Stomach (tissue), 9 donors: ENCODE data around the gene SERPINA10. TPM values are rescaled to one million over a fixed set of nuclear protein-coding genes. Genes with fewer than 3 reads are reported as not detected.

ENCODE experiments used
- DNase-seq, 2 donors: peaks; one replicate each; pipeline versions ENCODE4 v3.0.0 to v3.0.0-alpha.2; 2013 to 2019
- H3K27ac ChIP-seq, 5 donors: fragments of 200-600 bp in 4 of 5; sonication (generic) in 4 of 5; one replicate each; pipeline ENCODE4 v1.5.1; 2013 to 2019; ENCODE audit warnings: mild to moderate bottlenecking in 1 of 5, moderate library complexity in 1 of 5
- H3K27me3 ChIP-seq, 3 donors: fragments of 200-600 bp; sonication (generic); one replicate each; pipeline ENCODE4 v1.5.1; 2017 to 2019; ENCODE audit warnings: mixed run types in 1 of 3
- H3K36me3 ChIP-seq, 4 donors: fragments of 200-600 bp; sonication (generic); 1 replicate in 3 of 4; 2 replicates in 1 of 4; pipeline ENCODE4 v1.5.1; 2016 to 2019
- H3K4me1 ChIP-seq, 4 donors: fragments of 200-600 bp; sonication (generic); one replicate each; pipeline ENCODE4 v1.5.1; 2016 to 2019
- H3K4me3 ChIP-seq, 4 donors: fragments of 200-600 bp; sonication (generic) in 3 of 4; one replicate each; pipeline ENCODE4 v1.5.1; 2016 to 2019; ENCODE audit warnings: mild to moderate bottlenecking in 1 of 4
- H3K9me3 ChIP-seq, 4 donors: fragments of 200-600 bp; sonication (generic); one replicate each; pipeline ENCODE4 v1.5.1; 2016 to 2019
- EP300 ChIP-seq: sonication (generic); formaldehyde crosslinking; IDR thresholded peaks from one replicate; pipeline ENCODE4 v1.6.1; 2017; ENCODE audit warnings: antibody characterized with exemption
- POLR2A ChIP-seq, 4 donors: fragments of 450-650 bp; IDR thresholded peaks; one replicate each; pipeline ENCODE4 v1.6.1; 2016; ENCODE audit warnings: antibody characterized with exemption in 4 of 4, control low read depth in 2 of 4, mild to moderate bottlenecking in 1 of 4, moderate library complexity in 1 of 4
- POLR2AphosphoS5 ChIP-seq, 3 donors: sonication (generic); formaldehyde crosslinking; IDR thresholded peaks; one replicate each; pipeline ENCODE4 v1.6.1; 2016; ENCODE audit warnings: antibody characterized with exemption in 3 of 3
- WGBS, 5 donors: extraction: QIAGEN DNeasy Blood & Tissue Kit in 3 of 5; methylation state at CpG; one replicate each; pipeline versions ENCODE4 v1.1.5 to v1.1.7; 2013 to 2018; 5-methylcytosine and 5-hydroxymethylcytosine counted together
- intact Hi-C: fragments of 100-400 bp; cut with DNase I; formaldehyde crosslinking; loops from one replicate; pipeline ENCODE4 v1.15.1; 2023; ENCODE audit warnings: low total_unique reads
- polyA plus RNA-seq, 3 donors: library from polyadenylated mRNA; stranded (reverse); fragments of 200-250 nt; gene quantifications; one replicate each; pipeline ENCODE4 v1.2.3, GENCODE V29; 2013
- total RNA-seq, 5 donors: library from RNA; depleted of rRNA; stranded (reverse); fragments of >200 nt; gene quantifications; one replicate each; pipeline versions ENCODE4 v1.1.0 to v1.2.3, GENCODE V29; 2014 to 2016
- TF ChIP-seq, protein P1 (sequence below), 7 experiments: fragments of 450-650 bp in 4 of 7; fragments of 200-600 bp in 3 of 7; sonication (generic) in 3 of 7; IDR thresholded peaks; one replicate each; pipeline ENCODE4 v1.5.1; 2016 to 2019; ENCODE audit warnings: antibody characterized with exemption in 7 of 7, control low read depth in 2 of 7, mild to moderate bottlenecking in 1 of 7
- donor health status: healthy with polysubstance abuse.
- donor health status: Bipolar disorder and iron deficiency.
- donor health status: healthy.

Gene SERPINA10
- total and polyA plus RNA-seq, 8 donors: 0.10 to 0.37 TPM; not detected in 6

DNA sequence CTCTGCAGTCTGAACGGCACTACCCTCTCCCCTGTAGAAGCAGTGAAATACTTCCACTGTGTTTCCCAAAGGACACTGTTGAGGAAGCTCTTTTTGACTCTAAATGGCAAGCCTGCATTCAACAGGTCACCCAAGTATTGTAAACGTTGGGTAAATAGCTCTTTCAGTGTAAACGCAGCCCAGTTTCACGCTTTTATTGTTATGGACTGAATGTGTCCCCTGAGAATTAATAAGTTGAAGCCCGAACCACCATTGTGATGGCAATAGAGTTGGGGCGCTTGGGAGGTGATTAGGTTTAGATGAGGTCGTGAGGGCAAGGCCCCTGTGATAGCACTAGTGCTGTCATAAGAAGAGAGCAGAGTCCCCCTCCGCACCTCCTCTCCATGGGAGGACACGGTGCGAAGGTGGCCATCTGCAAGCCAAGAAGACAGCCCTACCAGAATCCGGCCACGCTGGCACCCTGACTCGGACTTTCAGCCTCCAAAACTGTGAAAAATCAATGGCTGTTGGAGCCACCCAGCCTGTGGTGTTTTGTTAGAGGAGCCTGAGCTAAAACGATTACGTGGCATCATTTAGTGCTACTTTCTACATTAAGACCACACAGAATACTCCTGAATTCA, 1.1 kb downstream of the SERPINA10 start:
- Histone ChIP-seq H3K4me1 (no peaks in the 10 kb centered on the region), H3K36me3 (no peaks in the 10 kb centered on the region), H3K9me3 (no peaks in the 10 kb centered on the region), H3K27ac (no peak overlapping the region), H3K4me3 (no peak overlapping the region), H3K27me3 (peaks cover 0 to 6% (median 0%) of the 10 kb centered on the region in 3 donors)
- intact Hi-C loops: no loop called here
- WGBS, 5 donors: 76 to 83% (median 81%) methylated on average over 15 of the region's 15 CpGs
- DNase-seq: no peak
- TF ChIP-seq EP300: no peak
- TF ChIP-seq, protein P1, sequence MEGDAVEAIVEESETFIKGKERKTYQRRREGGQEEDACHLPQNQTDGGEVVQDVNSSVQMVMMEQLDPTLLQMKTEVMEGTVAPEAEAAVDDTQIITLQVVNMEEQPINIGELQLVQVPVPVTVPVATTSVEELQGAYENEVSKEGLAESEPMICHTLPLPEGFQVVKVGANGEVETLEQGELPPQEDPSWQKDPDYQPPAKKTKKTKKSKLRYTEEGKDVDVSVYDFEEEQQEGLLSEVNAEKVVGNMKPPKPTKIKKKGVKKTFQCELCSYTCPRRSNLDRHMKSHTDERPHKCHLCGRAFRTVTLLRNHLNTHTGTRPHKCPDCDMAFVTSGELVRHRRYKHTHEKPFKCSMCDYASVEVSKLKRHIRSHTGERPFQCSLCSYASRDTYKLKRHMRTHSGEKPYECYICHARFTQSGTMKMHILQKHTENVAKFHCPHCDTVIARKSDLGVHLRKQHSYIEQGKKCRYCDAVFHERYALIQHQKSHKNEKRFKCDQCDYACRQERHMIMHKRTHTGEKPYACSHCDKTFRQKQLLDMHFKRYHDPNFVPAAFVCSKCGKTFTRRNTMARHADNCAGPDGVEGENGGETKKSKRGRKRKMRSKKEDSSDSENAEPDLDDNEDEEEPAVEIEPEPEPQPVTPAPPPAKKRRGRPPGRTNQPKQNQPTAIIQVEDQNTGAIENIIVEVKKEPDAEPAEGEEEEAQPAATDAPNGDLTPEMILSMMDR (IDR thresholded peaks at IDR 0.05): no peak
- TF ChIP-seq POLR2AphosphoS5 (IDR thresholded peaks at IDR 0.05): no peak
- no peak for TF ChIP-seq POLR2A (IDR thresholded peaks at IDR 0.05)

DNA sequence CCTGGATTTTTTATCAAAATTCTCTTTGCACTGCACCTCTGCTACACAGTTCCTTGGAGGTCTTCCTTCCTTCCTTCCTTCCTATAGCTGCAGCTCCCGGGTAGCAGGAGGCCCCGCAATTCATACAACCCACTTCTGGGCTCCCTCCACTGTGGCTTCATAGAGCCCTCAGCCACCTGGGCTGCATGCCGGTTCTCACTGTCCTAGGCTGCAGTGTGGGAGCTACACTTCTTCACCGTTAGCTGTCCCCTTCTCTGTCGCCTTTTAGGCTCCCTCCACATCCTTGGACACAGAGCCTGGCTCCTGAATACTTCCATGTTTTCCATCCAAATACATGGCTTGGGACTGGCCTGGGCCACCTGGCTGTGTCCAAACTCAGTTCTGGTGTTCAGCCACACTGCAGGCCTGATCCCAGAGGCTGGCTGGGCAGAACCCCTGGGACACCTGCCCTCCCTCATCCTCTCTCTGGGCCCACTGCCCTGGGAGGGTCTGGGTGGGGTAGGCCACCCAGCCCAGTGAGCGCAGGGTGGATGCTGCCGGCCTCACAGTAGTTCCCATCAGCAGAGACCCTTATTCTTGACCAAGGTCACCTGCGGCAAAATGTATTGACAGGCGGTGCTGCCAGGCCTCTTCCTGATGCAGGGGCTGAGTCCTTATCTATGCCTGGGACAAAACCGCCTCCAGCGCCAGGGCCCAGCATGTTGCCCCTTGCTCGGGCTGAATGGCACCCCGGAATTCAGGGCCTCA, 1.7 kb downstream of the SERPINA10 start:
- no peak overlapping the region for H3K4me3 ChIP-seq
- 83 to 89% (median 87%) methylated on average over 7 to 13 of the region's 13 CpGs for WGBS, 5 donors
- DNase-seq: no peak
- no peaks in the 10 kb centered on the region for H3K9me3 ChIP-seq
- H3K27me3 ChIP-seq: peaks cover 0 to 6% (median 0%) of the 10 kb centered on the region in 3 donors
- no peak overlapping the region for H3K27ac ChIP-seq
- intact Hi-C loops: no loop called here
- no peaks in the 10 kb centered on the region for H3K36me3 ChIP-seq
- TF ChIP-seq EP300 (no peak), POLR2A (IDR thresholded peaks at IDR 0.05) (no peak), POLR2AphosphoS5 (IDR thresholded peaks at IDR 0.05) (no peak)
- TF ChIP-seq, protein P1 (IDR thresholded peaks at IDR 0.05): no peak
- H3K4me1 ChIP-seq: no peaks in the 10 kb centered on the region

DNA sequence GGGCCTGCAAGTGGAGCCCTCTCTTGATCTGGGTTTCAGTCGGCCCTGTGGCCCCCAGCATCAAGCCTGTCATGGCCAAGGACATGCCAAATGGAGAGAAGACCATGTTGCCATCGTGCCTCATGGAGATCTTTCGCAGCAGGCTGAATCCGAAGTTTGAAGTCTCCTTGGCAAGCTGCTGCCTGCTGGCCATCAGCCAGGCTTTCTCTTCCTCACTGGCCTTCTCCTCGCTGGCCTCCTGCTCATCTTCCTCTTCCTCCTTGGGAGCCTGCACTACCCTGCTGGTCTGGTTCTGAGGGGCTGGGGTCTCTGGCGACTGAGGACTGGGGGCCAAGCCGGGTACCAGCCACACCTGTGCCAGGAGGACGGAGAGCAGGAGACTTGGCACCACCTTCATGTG, 2.9 kb downstream of the SERPINA10 start:
- WGBS, 5 donors: 72 to 90% (median 80%) methylated on average over 7 to 8 of the region's 8 CpGs
- H3K4me3 ChIP-seq: no peak overlapping the region
- DNase-seq: no peak

More for the DNA sequence above, 2.9 kb downstream of the SERPINA10 start:
- Histone ChIP-seq H3K9me3 (no peaks in the 10 kb centered on the region), H3K27ac (no peak overlapping the region), H3K36me3 (no peaks in the 10 kb centered on the region), H3K4me1 (no peaks in the 10 kb centered on the region), H3K27me3 (peaks cover 0 to 2% (median 0%) of the 10 kb centered on the region in 3 donors)
- intact Hi-C loops: no loop called here
- TF ChIP-seq, protein P1 (IDR thresholded peaks at IDR 0.05): no peak
- no peak for TF ChIP-seq POLR2A (IDR thresholded peaks at IDR 0.05)
- no peak for TF ChIP-seq EP300
- TF ChIP-seq POLR2AphosphoS5 (IDR thresholded peaks at IDR 0.05): no peak
